Astrocyte (in vitro differentiated cells and primary cell): Measurements from ENCODE around the gene HOOK1. TPM values are rescaled to one million over a fixed set of nuclear protein-coding genes. Genes with fewer than 3 reads are reported as not detected.

ENCODE experiments used
- DNase-seq: peaks from one replicate; pipeline ENCODE4 v3.0.0-alpha.2; 2010; ENCODE audit warnings: low read depth
- FAIRE-seq: peaks from 2 replicates; lab custom pipeline; 2011; peaks lifted over from hg19 to GRCh38; lab: Jason Lieb, UNC
- H2AFZ ChIP-seq: 2 replicates; pipeline ENCODE4 v1.6.0; 2012; ENCODE audit warnings: low read depth, low read length, inconsistent platforms
- H3K27ac ChIP-seq: 2 replicates; pipeline ENCODE4 v1.5.1; 2011; ENCODE audit warnings: low read depth, low read length, inconsistent platforms
- H3K27me3 ChIP-seq: 2 replicates; pipeline ENCODE4 v1.6.0; 2011; ENCODE audit warnings: low read length, inconsistent platforms; ENCODE audit not compliant: insufficient read depth
- H3K36me3 ChIP-seq: 2 replicates; pipeline ENCODE4 v1.5.1; 2011; ENCODE audit warnings: low read length, inconsistent platforms; ENCODE audit not compliant: insufficient read depth
- H3K4me1 ChIP-seq: 2 replicates; pipeline ENCODE4 v1.5.1; 2011; ENCODE audit warnings: low read length, inconsistent platforms; ENCODE audit not compliant: insufficient read depth
- H3K4me2 ChIP-seq: 2 replicates; pipeline ENCODE4 v1.6.0; 2012; ENCODE audit warnings: low read length, inconsistent platforms
- H3K4me3 ChIP-seq: 2 replicates; pipeline ENCODE4 v1.5.1; 2011; ENCODE audit warnings: low read depth, mild to moderate bottlenecking, low read length, inconsistent platforms; ENCODE audit not compliant: insufficient read depth
- H3K79me2 ChIP-seq: 2 replicates; pipeline ENCODE4 v1.6.0; 2012; ENCODE audit warnings: mild to moderate bottlenecking, low read length, inconsistent platforms; ENCODE audit not compliant: insufficient read depth
- H3K9ac ChIP-seq: 2 replicates; pipeline ENCODE4 v1.6.0; 2012; ENCODE audit warnings: mild to moderate bottlenecking, low read length, inconsistent platforms
- H3K9me3 ChIP-seq: 2 replicates; pipeline ENCODE4 v1.5.1; 2012; ENCODE audit warnings: low read depth, mild to moderate bottlenecking, low read length, inconsistent platforms; ENCODE audit not compliant: insufficient read depth
- H4K20me1 ChIP-seq: 2 replicates; pipeline ENCODE4 v1.6.0; 2012; ENCODE audit warnings: low read length, inconsistent platforms; ENCODE audit not compliant: insufficient read depth
- H3K27ac Mint-ChIP-seq: one replicate; pipeline ENCODE4 v1.8.0; 2021; ENCODE audit warnings: mild to moderate bottlenecking, mixed read lengths; ENCODE audit not compliant: unreplicated experiment
- H3K27me3 Mint-ChIP-seq: one replicate; pipeline ENCODE4 v1.8.0; 2021; ENCODE audit warnings: low read depth, mixed read lengths; ENCODE audit not compliant: unreplicated experiment
- H3K36me3 Mint-ChIP-seq: one replicate; pipeline ENCODE4 v1.8.0; 2021; ENCODE audit warnings: low read depth, mixed read lengths; ENCODE audit not compliant: unreplicated experiment
- H3K4me1 Mint-ChIP-seq: one replicate; pipeline ENCODE4 v1.8.0; 2021; ENCODE audit warnings: low read depth, mixed read lengths; ENCODE audit not compliant: unreplicated experiment
- H3K4me3 Mint-ChIP-seq: one replicate; pipeline ENCODE4 v1.8.0; 2021; ENCODE audit warnings: mild to moderate bottlenecking, moderate library complexity, mixed read lengths; ENCODE audit not compliant: unreplicated experiment
- H3K9me3 Mint-ChIP-seq: one replicate; pipeline ENCODE4 v1.8.0; 2021; ENCODE audit warnings: mild to moderate bottlenecking, mixed read lengths; ENCODE audit not compliant: unreplicated experiment
- EZH2 ChIP-seq: IDR thresholded peaks from 2 replicates; pipeline ENCODE4 v1.6.1; 2012; ENCODE audit warnings: mild to moderate bottlenecking, low read length, inconsistent platforms; ENCODE audit not compliant: insufficient read depth
- total RNA-seq: library from RNA; stranded (reverse); gene quantifications from 2 replicates; pipeline ENCODE4 v1.2.1, GENCODE V29; 2021
- TF ChIP-seq, protein P1 (sequence below): IDR thresholded peaks from 2 replicates; pipeline ENCODE4 v1.5.1; 2011; ENCODE audit warnings: low read depth, mild to moderate bottlenecking, inconsistent platforms, low read length, moderate library complexity; ENCODE audit not compliant: insufficient read depth

HOOK1 gene
- total RNA-seq, 1 donor from 2014 or later: 1.8 TPM

DNA sequence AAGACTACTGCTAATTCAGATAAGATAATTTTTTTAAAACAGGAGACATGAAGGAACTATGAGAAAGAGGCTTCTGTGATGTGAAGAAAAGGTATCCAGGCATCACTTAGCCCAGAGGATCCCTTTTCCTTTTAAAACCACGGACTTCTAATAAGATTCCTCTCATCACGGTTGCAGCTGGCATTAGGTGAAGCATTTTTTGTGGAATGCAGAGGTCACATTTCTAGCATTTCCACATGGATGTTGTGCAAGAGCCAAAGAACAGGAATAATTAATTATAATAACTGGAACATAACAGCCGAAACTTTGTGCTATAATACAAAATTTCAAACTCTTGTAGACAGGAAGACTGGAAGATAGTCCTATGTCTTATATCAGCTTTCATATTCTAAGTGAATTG is 84.2 kb downstream of the HOOK1 start:
- H3K4me1 Mint-ChIP-seq: peaks cover 4% of the 10 kb centered on the region
- no peaks in the 10 kb centered on the region for H3K9me3 Mint-ChIP-seq
- no peak overlapping the region for H3K27ac ChIP-seq
- no peaks in the 10 kb centered on the region for H3K36me3 Mint-ChIP-seq
- no peaks in the 10 kb centered on the region for H3K9me3 ChIP-seq
- H3K27ac Mint-ChIP-seq: no peak overlapping the region
- no peaks in the 10 kb centered on the region for H3K36me3 ChIP-seq
- no peaks in the 10 kb centered on the region for H3K79me2 ChIP-seq
- no peak overlapping the region for H3K9ac ChIP-seq
- no peak overlapping the region for H3K4me2 ChIP-seq
- FAIRE-seq: no peak
- no peak overlapping the region for H3K4me3 Mint-ChIP-seq
- H3K4me3 ChIP-seq: no peak overlapping the region
- no peaks in the 10 kb centered on the region for H3K27me3 Mint-ChIP-seq
- H3K4me1 ChIP-seq: no peaks in the 10 kb centered on the region
- H3K27me3 ChIP-seq: no peaks in the 10 kb centered on the region
- DNase-seq: peak; percentile 19
- TF ChIP-seq, protein P1, sequence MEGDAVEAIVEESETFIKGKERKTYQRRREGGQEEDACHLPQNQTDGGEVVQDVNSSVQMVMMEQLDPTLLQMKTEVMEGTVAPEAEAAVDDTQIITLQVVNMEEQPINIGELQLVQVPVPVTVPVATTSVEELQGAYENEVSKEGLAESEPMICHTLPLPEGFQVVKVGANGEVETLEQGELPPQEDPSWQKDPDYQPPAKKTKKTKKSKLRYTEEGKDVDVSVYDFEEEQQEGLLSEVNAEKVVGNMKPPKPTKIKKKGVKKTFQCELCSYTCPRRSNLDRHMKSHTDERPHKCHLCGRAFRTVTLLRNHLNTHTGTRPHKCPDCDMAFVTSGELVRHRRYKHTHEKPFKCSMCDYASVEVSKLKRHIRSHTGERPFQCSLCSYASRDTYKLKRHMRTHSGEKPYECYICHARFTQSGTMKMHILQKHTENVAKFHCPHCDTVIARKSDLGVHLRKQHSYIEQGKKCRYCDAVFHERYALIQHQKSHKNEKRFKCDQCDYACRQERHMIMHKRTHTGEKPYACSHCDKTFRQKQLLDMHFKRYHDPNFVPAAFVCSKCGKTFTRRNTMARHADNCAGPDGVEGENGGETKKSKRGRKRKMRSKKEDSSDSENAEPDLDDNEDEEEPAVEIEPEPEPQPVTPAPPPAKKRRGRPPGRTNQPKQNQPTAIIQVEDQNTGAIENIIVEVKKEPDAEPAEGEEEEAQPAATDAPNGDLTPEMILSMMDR: no peak
- no peak for TF ChIP-seq EZH2
- H2AFZ ChIP-seq: no peak overlapping the region
- H4K20me1 ChIP-seq: no peaks in the 10 kb centered on the region

DNA sequence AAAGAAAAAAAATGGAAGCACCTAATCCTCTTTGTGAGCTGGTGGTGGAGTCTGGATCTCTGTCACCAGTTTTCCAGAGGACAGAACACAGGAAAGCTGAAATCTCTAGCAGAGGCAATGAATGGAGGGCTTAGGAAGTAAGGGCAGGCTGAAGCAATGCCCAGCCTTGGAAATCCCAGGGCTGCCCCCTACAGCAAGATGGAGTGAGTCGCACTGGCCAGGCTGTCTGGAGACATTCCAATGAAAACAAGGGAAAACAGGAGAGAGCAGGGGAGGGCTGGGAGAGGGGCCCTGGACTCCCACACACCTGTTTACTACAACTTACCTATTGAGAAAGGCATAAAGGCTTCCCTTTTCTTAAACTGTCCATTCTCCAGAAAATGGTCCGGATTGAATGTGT is 85.9 kb downstream of the HOOK1 start:
- Mint-ChIP-seq H3K4me3 (no peak overlapping the region), H3K27me3 (no peaks in the 10 kb centered on the region), H3K4me1 (peaks cover 4% of the 10 kb centered on the region), H3K36me3 (no peaks in the 10 kb centered on the region), H3K9me3 (no peaks in the 10 kb centered on the region), H3K27ac (no peak overlapping the region)
- Histone ChIP-seq H4K20me1 (no peaks in the 10 kb centered on the region), H3K27ac (no peak overlapping the region), H2AFZ (no peak overlapping the region), H3K36me3 (no peaks in the 10 kb centered on the region), H3K27me3 (no peaks in the 10 kb centered on the region), H3K79me2 (no peaks in the 10 kb centered on the region), H3K4me1 (no peaks in the 10 kb centered on the region), H3K4me3 (no peak overlapping the region), H3K4me2 (no peak overlapping the region), H3K9me3 (no peaks in the 10 kb centered on the region), H3K9ac (no peak overlapping the region)
- FAIRE-seq (no peak), DNase-seq (no peak)
- no peak for TF ChIP-seq EZH2
- TF ChIP-seq, protein P1: no peak

DNA sequence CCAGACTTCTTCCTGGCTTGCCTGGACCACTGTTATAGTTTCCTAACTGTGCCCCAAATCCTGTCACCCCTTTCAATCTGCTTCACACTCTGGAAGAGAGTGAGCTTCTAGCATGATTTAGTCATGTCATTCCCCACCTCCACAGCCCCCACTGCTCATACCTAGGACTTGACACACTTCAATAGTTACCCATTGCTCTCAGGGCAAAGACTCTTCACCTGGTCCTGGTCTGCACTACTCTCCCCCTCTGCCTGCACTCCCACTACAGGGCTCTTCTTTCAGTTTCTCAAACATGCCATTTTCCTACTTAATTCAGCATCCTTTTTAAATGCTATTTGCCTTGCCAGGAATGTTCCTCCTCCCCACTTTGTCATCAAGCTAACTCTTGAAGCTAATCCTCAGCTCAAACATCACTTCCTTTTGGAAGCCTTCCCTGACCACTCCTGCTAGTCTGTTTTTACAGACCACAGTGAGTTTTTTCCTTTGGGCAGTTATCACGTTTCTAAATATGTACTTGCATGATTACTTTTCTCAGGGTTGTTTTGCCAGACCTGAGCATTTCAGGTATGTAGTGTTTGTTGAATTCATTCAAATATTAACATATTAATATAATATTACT is 87.1 kb downstream of the HOOK1 start:
- Mint-ChIP-seq H3K9me3 (no peaks in the 10 kb centered on the region), H3K4me1 (peaks cover 4% of the 10 kb centered on the region), H3K36me3 (no peaks in the 10 kb centered on the region), H3K4me3 (no peak overlapping the region), H3K27me3 (no peaks in the 10 kb centered on the region), H3K27ac (no peak overlapping the region)
- FAIRE-seq (no peak), DNase-seq (peak; percentile 10)
- no peaks in the 10 kb centered on the region for H4K20me1 ChIP-seq
- H3K4me1 ChIP-seq: no peaks in the 10 kb centered on the region
- H3K79me2 ChIP-seq: no peaks in the 10 kb centered on the region
- H3K9ac ChIP-seq: no peak overlapping the region
- TF ChIP-seq EZH2: no peak
- TF ChIP-seq, protein P1: no peak
- H3K36me3 ChIP-seq: no peaks in the 10 kb centered on the region
- no peak overlapping the region for H2AFZ ChIP-seq
- H3K27ac ChIP-seq: no peak overlapping the region
- no peaks in the 10 kb centered on the region for H3K9me3 ChIP-seq
- no peaks in the 10 kb centered on the region for H3K27me3 ChIP-seq
- H3K4me2 ChIP-seq: no peak overlapping the region
- no peak overlapping the region for H3K4me3 ChIP-seq
